Measurements from ENCODE around the gene ATG9A.

The ATG9A gene

DNA sequence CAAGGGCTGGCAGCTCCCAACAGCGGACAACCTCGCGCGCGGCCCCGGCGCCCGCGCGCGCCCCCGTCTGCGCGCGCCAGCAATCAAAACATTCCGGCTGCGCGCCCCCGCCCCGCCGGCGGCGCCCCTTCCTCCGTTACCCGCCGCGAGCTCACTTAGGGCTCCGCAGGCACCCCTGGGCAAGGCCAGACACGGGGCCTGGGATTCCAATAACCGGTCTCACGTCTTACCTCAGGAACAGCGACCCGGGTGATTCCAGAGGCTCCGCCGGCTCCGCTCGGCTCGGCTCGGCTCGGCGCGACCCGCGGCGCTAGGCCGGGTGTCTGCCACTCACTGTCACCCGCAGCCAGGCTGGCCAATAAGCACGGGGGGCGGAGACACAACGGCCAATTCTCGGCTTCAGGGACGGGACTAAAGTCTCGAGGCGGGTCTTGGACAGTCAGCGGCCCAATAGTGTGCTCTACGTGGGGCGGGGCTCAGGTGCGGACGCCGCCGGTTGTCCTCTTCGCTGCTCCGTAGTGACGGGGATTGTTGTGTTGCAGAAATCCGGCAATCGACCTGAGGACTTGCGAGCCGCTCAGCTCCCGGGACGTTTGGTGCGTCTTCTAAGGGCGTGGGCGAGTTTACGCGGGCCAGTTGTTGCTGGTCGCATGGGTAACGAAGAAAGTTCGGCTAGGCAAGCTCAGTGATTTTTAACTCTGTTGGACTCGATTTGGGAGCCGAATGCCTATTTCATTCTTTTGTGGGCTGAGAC, at the start of gene ATG9A, which contains the start of gene ANKZF1:
TSS of gene ATG9A (minus strand) at position 332 of the 754 bp plus-strand sequence. CDS start 1,612 bp downstream, outside the sequence.
TSS of gene ANKZF1 (plus strand) at position 502 of the 754 bp plus-strand sequence. CDS start 452 bp downstream, outside the sequence.
- Histone ChIP-seq H3K9me3 (ENCODE audit: control insufficient read depth, insufficient read depth, low read length) (no peaks in the 10 kb centered on the region), H3K4me1 (ENCODE audit: control insufficient read depth, insufficient read depth, low read length) (0 out of 2 replicates have a peak, but pooled peaks cover 3% of the 10 kb centered on the region), H3K36me3 (ENCODE audit: control insufficient read depth, insufficient read depth, low read length) (peaks cover 9% of the 10 kb centered on the region), H3K27ac (ENCODE audit: low read length) (no peak within 1 kb of the TSS), H3K27me3 (ENCODE audit: control insufficient read depth, insufficient read depth, low read length) (no peaks in the 10 kb centered on the region), H3K4me3 (ENCODE audit: low read length) (peak within 1 kb of the TSS; percentile 89)
- DNase-seq (ENCODE audit: low read depth, low spot score), result no peak
- WGBS (ENCODE audit: insufficient coverage, insufficient read length), result no CpG with 5 or more reads among the region's 80 CpGs

DNA sequence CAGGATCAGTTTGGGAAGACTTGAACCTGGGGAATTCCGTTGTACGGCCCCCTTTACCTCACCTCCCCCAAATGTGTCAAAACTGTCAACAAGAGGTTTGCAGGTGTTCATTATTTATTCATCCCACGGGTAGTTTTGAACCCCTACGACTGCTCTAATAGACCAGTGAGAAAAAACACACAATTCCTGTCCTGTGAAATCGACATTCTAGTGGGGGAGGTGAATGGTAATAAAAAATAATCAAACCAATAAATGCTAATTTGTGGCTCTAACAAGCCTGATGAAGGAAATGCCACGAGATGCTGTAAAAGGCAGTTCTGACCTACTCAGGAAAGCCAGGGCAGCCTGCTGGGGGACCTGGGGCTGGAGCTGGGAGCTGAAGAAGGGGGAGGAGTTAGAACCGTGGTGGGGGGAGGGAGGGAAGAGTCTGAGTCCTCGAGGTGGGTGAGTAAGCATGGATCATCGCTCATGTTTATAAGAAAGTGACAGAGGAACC, 49.3 kb upstream of the ATG9A start:
- no peaks in the 10 kb centered on the region for H3K9me3 ChIP-seq (ENCODE audit: control insufficient read depth, insufficient read depth, low read length)
- H3K27ac ChIP-seq (ENCODE audit: low read length), result no peak overlapping the region
- no peaks in the 10 kb centered on the region for H3K36me3 ChIP-seq (ENCODE audit: control insufficient read depth, insufficient read depth, low read length)
- WGBS (ENCODE audit: insufficient coverage, insufficient read length), result no CpG with 5 or more reads among the region's 9 CpGs
- H3K4me3 ChIP-seq (ENCODE audit: low read length), result peak overlapping the region; percentile 38; the same call in 1 of the 2 replicates
- no peaks in the 10 kb centered on the region for H3K27me3 ChIP-seq (ENCODE audit: control insufficient read depth, insufficient read depth, low read length)
- no peak for DNase-seq (ENCODE audit: low read depth, low spot score)
- peaks cover 9% of the 10 kb centered on the region; the same call in 1 of the 2 replicates for H3K4me1 ChIP-seq (ENCODE audit: control insufficient read depth, insufficient read depth, low read length)

DNA sequence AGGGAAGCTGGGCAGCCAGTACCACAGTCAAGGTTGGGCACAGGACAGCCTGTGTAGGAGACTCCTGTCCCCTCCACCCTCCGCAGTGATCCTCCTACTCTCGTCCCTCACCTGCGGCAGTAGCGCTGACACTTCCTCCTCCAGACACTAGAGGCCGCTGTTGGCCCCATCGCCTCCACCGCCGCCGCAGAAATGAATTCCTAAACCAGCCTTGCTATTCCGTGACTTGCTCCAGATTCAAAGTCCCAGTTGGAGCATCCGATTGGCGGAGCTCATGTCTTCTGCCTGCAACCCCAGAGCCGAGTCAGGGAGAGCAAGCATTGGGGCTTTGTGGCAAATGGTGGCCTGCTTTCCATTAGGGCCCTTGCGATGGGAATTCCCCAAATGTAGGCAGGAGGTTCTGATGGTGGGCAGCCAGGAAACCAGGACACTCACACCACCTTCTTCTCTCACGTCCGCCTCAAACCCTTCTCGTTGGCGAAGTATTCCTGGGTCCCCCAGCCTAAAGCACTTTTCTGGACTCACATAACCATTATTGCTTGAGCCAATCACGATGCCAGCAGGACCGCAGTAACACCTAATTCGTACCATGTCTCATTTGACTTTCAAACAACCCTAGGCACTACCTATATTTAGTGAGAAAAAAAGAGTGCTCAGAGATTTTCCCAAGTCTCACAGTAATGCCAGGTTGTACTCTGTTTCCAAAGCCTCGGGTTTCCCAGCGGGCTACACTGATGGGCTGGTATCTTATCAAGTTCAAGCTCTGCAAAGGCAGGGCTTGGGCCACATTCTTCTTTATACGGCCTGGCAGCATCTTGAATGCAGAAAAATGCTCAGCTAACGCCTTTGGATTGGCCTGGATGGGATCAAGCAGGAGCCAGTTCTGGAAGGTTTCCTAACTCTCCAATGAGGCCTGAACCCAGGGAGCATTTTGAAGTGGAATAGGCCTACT, 48.5 kb upstream of the ATG9A start:
- DNase-seq (ENCODE audit: low read depth, low spot score), result peak; percentile 70
- no CpG with 5 or more reads among the region's 25 CpGs for WGBS (ENCODE audit: insufficient coverage, insufficient read length)
- no peak overlapping the region for H3K27ac ChIP-seq (ENCODE audit: low read length)

GRCh38 chr2:219274361-219274921, 45.0 kb upstream of the ATG9A start:
- H3K36me3 ChIP-seq (ENCODE audit: control insufficient read depth, insufficient read depth, low read length), result no peaks in the 10 kb centered on the region
- H3K27ac ChIP-seq (ENCODE audit: low read length), result no peak overlapping the region
- no peak for DNase-seq (ENCODE audit: low read depth, low spot score)
- no CpG with 5 or more reads among the region's 6 CpGs for WGBS (ENCODE audit: insufficient coverage, insufficient read length)
- H3K4me3 ChIP-seq (ENCODE audit: low read length), result no peak overlapping the region
- H3K9me3 ChIP-seq (ENCODE audit: control insufficient read depth, insufficient read depth, low read length), result no peaks in the 10 kb centered on the region
- H3K27me3 ChIP-seq (ENCODE audit: control insufficient read depth, insufficient read depth, low read length), result no peaks in the 10 kb centered on the region
- peaks cover 9% of the 10 kb centered on the region; the same call in 1 of the 2 replicates for H3K4me1 ChIP-seq (ENCODE audit: control insufficient read depth, insufficient read depth, low read length)

More for the DNA sequence above, 48.5 kb upstream of the ATG9A start:
- no peaks in the 10 kb centered on the region for H3K27me3 ChIP-seq (ENCODE audit: control insufficient read depth, insufficient read depth, low read length)
- peaks cover 9% of the 10 kb centered on the region; the same call in 1 of the 2 replicates for H3K4me1 ChIP-seq (ENCODE audit: control insufficient read depth, insufficient read depth, low read length)
- no peaks in the 10 kb centered on the region for H3K36me3 ChIP-seq (ENCODE audit: control insufficient read depth, insufficient read depth, low read length)
- no peak overlapping the region for H3K4me3 ChIP-seq (ENCODE audit: low read length)
- H3K9me3 ChIP-seq (ENCODE audit: control insufficient read depth, insufficient read depth, low read length), result no peaks in the 10 kb centered on the region

DNA sequence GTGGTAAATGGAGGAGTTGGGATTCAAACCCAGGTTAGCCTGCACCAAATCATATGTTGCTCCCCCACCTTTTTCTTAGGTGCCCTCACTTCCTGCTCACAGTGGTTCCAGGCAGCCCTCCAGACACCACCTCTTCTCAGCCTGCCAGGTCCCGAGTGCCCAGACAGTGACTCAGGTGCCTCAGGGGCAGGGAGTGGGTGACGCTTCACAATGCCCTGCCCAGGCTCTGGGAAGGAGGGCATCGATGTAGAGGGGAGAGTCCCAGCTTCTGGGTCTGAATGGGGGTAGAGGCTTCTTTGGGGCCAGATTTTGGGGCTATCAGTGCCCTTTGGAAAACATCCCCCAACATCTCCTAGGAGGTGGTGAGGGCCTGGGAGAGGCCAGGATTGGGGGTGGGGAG, 44.5 kb upstream of the ATG9A start:
- H3K27me3 ChIP-seq (ENCODE audit: control insufficient read depth, insufficient read depth, low read length), result no peaks in the 10 kb centered on the region
- H3K9me3 ChIP-seq (ENCODE audit: control insufficient read depth, insufficient read depth, low read length), result no peaks in the 10 kb centered on the region
- peaks cover 9% of the 10 kb centered on the region; the same call in 1 of the 2 replicates for H3K4me1 ChIP-seq (ENCODE audit: control insufficient read depth, insufficient read depth, low read length)
- no peaks in the 10 kb centered on the region for H3K36me3 ChIP-seq (ENCODE audit: control insufficient read depth, insufficient read depth, low read length)
- WGBS (ENCODE audit: insufficient coverage, insufficient read length), result no CpG with 5 or more reads among the region's 3 CpGs
- H3K27ac ChIP-seq (ENCODE audit: low read length), result no peak overlapping the region
- no peak for DNase-seq (ENCODE audit: low read depth, low spot score)
- no peak overlapping the region for H3K4me3 ChIP-seq (ENCODE audit: low read length)

DNA sequence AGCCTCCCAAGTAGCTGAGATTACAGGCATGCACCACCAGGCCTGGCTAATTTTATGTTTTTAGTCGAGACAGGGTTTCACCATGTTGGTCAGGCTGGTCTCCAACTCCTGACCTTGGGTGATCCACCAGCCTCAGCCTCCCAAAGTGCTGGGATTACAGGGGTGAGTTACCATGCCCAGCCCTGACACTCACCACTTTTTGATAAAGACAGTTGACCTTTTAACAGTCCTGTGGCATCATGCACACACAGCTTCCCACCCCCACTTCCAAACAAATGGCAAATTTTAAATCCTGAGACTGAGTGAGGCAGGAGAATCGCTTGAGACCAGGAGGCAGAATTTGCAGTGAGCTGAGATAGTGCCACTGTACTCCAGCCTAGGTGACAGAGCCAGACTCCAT, 43.6 kb upstream of the ATG9A start:
- Histone ChIP-seq H3K4me1 (ENCODE audit: control insufficient read depth, insufficient read depth, low read length) (peaks cover 4% of the 10 kb centered on the region; the same call in 1 of the 2 replicates), H3K27me3 (ENCODE audit: control insufficient read depth, insufficient read depth, low read length) (no peaks in the 10 kb centered on the region), H3K4me3 (ENCODE audit: low read length) (no peak overlapping the region), H3K9me3 (ENCODE audit: control insufficient read depth, insufficient read depth, low read length) (no peaks in the 10 kb centered on the region), H3K27ac (ENCODE audit: low read length) (no peak overlapping the region), H3K36me3 (ENCODE audit: control insufficient read depth, insufficient read depth, low read length) (no peaks in the 10 kb centered on the region)
- no CpG with 5 or more reads among the region's 2 CpGs for WGBS (ENCODE audit: insufficient coverage, insufficient read length)
- no peak for DNase-seq (ENCODE audit: low read depth, low spot score)

DNA sequence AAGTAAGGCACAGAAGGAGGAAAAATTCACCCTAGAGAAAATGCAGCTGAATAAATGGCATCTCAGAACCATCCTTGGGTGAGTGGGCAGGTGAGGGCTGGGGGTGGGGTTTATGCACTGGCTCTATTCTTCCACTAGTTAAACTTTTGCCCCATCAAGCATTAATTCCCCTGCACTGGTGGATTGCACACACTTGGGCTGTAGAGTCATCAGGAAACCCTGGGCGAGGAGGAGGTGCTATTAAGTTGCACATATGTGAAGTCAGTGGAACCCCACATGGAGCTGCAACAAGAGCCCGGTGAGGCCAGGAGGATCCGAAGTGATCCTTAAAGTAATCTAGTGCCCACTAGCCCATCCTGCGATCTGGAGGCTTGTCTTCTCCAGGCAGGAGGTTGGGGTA, 42.9 kb upstream of the ATG9A start:
- DNase-seq (ENCODE audit: low read depth, low spot score), result no peak
- no CpG with 5 or more reads among the region's 4 CpGs for WGBS (ENCODE audit: insufficient coverage, insufficient read length)
- Histone ChIP-seq H3K36me3 (ENCODE audit: control insufficient read depth, insufficient read depth, low read length) (no peaks in the 10 kb centered on the region), H3K27me3 (ENCODE audit: control insufficient read depth, insufficient read depth, low read length) (no peaks in the 10 kb centered on the region), H3K27ac (ENCODE audit: low read length) (no peak overlapping the region), H3K9me3 (ENCODE audit: control insufficient read depth, insufficient read depth, low read length) (no peaks in the 10 kb centered on the region), H3K4me1 (ENCODE audit: control insufficient read depth, insufficient read depth, low read length) (peaks cover 2% of the 10 kb centered on the region; the same call in 1 of the 2 replicates), H3K4me3 (ENCODE audit: low read length) (no peak overlapping the region)

DNA sequence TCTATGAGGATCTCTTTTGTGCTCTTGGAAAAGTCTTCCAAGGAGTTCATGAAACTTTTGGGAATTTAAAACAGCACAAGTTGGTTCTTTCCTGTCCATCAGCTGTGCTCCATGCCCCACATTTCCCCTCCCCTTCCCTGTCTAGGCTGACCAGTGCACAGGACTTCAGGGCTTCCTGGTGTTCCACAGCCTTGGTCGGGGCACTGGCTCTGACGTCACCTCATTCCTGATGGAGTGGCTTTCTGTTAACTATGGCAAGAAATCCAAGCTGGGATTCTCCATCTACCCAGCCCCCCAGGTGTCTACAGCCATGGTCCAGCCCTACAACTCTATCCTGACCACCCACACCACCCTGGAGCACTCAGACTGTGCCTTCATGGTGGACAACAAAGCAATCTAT, 41.6 kb upstream of the ATG9A start:
- Histone ChIP-seq H3K4me1 (ENCODE audit: control insufficient read depth, insufficient read depth, low read length) (peaks cover 2% of the 10 kb centered on the region; the same call in 1 of the 2 replicates), H3K9me3 (ENCODE audit: control insufficient read depth, insufficient read depth, low read length) (no peaks in the 10 kb centered on the region), H3K36me3 (ENCODE audit: control insufficient read depth, insufficient read depth, low read length) (no peaks in the 10 kb centered on the region), H3K27ac (ENCODE audit: low read length) (no peak overlapping the region), H3K4me3 (ENCODE audit: low read length) (no peak overlapping the region), H3K27me3 (ENCODE audit: control insufficient read depth, insufficient read depth, low read length) (no peaks in the 10 kb centered on the region)
- WGBS (ENCODE audit: insufficient coverage, insufficient read length), result no CpG with 5 or more reads among the region's 2 CpGs
- DNase-seq (ENCODE audit: low read depth, low spot score), result no peak

GRCh38 chr2:219270055-219270372, 40.6 kb upstream of the ATG9A start:
- peaks cover 2% of the 10 kb centered on the region; the same call in 1 of the 2 replicates for H3K4me1 ChIP-seq (ENCODE audit: control insufficient read depth, insufficient read depth, low read length)
- WGBS (ENCODE audit: insufficient coverage, insufficient read length), result no CpG with 5 or more reads among the region's 5 CpGs
- no peak overlapping the region for H3K27ac ChIP-seq (ENCODE audit: low read length)
- H3K4me3 ChIP-seq (ENCODE audit: low read length), result no peak overlapping the region
- no peak for DNase-seq (ENCODE audit: low read depth, low spot score)
- no peaks in the 10 kb centered on the region for H3K9me3 ChIP-seq (ENCODE audit: control insufficient read depth, insufficient read depth, low read length)
- no peaks in the 10 kb centered on the region for H3K27me3 ChIP-seq (ENCODE audit: control insufficient read depth, insufficient read depth, low read length)
- H3K36me3 ChIP-seq (ENCODE audit: control insufficient read depth, insufficient read depth, low read length), result no peaks in the 10 kb centered on the region

Measured in iPS DF 6.9 (cell line).